Liver (tissue), 3 donors: ENCODE data around the gene THAP8.

ENCODE experiments used
- EGR1 ChIP-seq, 2 donors: IDR thresholded peaks; 2 replicates each; pipeline ENCODE4 v1.6.1; 2016 to 2018; ENCODE audit warnings: antibody characterized with exemption in 2 of 2, low read depth in 2 of 2
- GABPA ChIP-seq, 2 donors: IDR thresholded peaks in 1 of 2; conservative IDR thresholded peaks in 1 of 2; 2 replicates each; pipeline ENCODE4 v1.6.1; 2016; ENCODE audit warnings: antibody characterized with exemption in 2 of 2, mild to moderate bottlenecking in 1 of 2, moderate library complexity in 1 of 2
- HNF4G ChIP-seq: IDR thresholded peaks from 2 replicates; pipeline ENCODE4 v1.6.1; 2016; ENCODE audit warnings: antibody characterized with exemption
- JUND ChIP-seq, 2 donors: IDR thresholded peaks; 2 replicates each; pipeline ENCODE4 v1.6.1; 2016; ENCODE audit warnings: antibody characterized with exemption in 2 of 2
- RAD21 ChIP-seq, 2 donors: IDR thresholded peaks; 2 replicates each; pipeline ENCODE4 v1.6.1; 2016; ENCODE audit warnings: antibody characterized with exemption in 2 of 2, mild to moderate bottlenecking in 2 of 2
- RXRA ChIP-seq, 2 donors: IDR thresholded peaks; 2 replicates each; pipeline ENCODE4 v1.6.1; 2017 to 2018; ENCODE audit warnings: antibody characterized with exemption in 2 of 2, mild to moderate bottlenecking in 1 of 2
- SP1 ChIP-seq: IDR thresholded peaks from 2 replicates; pipeline ENCODE4 v1.6.1; 2018; ENCODE audit warnings: antibody characterized with exemption, mild to moderate bottlenecking
- TAF1 ChIP-seq: conservative IDR thresholded peaks from 2 replicates; pipeline ENCODE4 v1.6.1; 2016; ENCODE audit warnings: antibody characterized with exemption, mild to moderate bottlenecking
- YY1 ChIP-seq: IDR thresholded peaks from 2 replicates; pipeline ENCODE4 v1.6.1; 2016; ENCODE audit warnings: antibody characterized with exemption, mild to moderate bottlenecking
- TF ChIP-seq, protein P1 (sequence below): fragments of 150-350 bp; IDR thresholded peaks from 2 replicates; pipeline ENCODE4 v1.5.1; 2017; ENCODE audit warnings: improper control_type of control experiment, low read depth, low read length; ENCODE audit not compliant: missing input control
- TF ChIP-seq, protein P2 (sequence below): IDR thresholded peaks from 2 replicates; pipeline ENCODE4 v1.6.1; 2016; ENCODE audit warnings: antibody characterized with exemption
- TF ChIP-seq, protein P3 (sequence below): IDR thresholded peaks from 2 replicates; pipeline ENCODE4 v1.6.1; 2016; ENCODE audit warnings: antibody characterized with exemption
- TF ChIP-seq, protein P4 (sequence below): IDR thresholded peaks from 2 replicates; pipeline ENCODE4 v1.6.1; 2016; ENCODE audit warnings: antibody characterized with exemption, mild to moderate bottlenecking
- TF ChIP-seq, protein P5 (sequence below): IDR thresholded peaks from 2 replicates; pipeline ENCODE4 v1.6.1; 2016; ENCODE audit warnings: antibody characterized with exemption
- donor health status: healthy.
- donor health status: healthy.

DNA sequence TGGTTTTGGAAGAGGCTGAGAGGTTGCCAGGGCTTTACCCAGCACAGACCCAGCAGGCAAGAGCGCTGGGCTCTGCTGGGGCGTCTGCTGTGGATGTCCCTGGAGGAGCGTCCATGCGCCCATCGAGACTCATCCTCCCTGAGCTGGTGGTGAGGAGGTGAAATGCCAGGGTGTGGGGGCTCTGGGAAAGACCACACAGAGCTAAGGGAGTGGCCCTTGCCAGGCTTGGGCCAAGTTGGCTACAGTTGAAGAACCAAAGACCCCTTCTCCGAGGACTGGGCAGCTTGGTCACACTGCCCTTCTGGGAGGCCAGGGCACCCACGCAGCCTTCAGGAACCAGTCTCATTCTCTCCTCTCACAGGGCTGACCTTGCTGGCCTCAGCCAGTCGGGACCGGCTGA lies 32.2 kb upstream of the THAP8 start:
- TF ChIP-seq JUND (IDR thresholded peaks at IDR 0.05) (no peak), TAF1 (no peak), RAD21 (IDR thresholded peaks at IDR 0.05) (no peak), HNF4G (no peak), YY1 (no peak), RXRA (IDR thresholded peaks at IDR 0.05) (no peak), SP1 (no peak), GABPA (IDR thresholded peaks at IDR 0.05 in 1 of 2, conservative IDR thresholded peaks at IDR 0.05 in 1 of 2) (no peak), EGR1 (IDR thresholded peaks at IDR 0.05; ENCODE audit: low read depth in 2 of 2) (no peak)
- TF ChIP-seq, protein P1, sequence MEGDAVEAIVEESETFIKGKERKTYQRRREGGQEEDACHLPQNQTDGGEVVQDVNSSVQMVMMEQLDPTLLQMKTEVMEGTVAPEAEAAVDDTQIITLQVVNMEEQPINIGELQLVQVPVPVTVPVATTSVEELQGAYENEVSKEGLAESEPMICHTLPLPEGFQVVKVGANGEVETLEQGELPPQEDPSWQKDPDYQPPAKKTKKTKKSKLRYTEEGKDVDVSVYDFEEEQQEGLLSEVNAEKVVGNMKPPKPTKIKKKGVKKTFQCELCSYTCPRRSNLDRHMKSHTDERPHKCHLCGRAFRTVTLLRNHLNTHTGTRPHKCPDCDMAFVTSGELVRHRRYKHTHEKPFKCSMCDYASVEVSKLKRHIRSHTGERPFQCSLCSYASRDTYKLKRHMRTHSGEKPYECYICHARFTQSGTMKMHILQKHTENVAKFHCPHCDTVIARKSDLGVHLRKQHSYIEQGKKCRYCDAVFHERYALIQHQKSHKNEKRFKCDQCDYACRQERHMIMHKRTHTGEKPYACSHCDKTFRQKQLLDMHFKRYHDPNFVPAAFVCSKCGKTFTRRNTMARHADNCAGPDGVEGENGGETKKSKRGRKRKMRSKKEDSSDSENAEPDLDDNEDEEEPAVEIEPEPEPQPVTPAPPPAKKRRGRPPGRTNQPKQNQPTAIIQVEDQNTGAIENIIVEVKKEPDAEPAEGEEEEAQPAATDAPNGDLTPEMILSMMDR, result no peak
- TF ChIP-seq, protein P2, sequence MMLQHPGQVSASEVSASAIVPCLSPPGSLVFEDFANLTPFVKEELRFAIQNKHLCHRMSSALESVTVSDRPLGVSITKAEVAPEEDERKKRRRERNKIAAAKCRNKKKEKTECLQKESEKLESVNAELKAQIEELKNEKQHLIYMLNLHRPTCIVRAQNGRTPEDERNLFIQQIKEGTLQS, result no peak
- TF ChIP-seq, protein P3, sequence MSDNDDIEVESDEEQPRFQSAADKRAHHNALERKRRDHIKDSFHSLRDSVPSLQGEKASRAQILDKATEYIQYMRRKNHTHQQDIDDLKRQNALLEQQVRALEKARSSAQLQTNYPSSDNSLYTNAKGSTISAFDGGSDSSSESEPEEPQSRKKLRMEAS, result no peak
- TF ChIP-seq, protein P4, sequence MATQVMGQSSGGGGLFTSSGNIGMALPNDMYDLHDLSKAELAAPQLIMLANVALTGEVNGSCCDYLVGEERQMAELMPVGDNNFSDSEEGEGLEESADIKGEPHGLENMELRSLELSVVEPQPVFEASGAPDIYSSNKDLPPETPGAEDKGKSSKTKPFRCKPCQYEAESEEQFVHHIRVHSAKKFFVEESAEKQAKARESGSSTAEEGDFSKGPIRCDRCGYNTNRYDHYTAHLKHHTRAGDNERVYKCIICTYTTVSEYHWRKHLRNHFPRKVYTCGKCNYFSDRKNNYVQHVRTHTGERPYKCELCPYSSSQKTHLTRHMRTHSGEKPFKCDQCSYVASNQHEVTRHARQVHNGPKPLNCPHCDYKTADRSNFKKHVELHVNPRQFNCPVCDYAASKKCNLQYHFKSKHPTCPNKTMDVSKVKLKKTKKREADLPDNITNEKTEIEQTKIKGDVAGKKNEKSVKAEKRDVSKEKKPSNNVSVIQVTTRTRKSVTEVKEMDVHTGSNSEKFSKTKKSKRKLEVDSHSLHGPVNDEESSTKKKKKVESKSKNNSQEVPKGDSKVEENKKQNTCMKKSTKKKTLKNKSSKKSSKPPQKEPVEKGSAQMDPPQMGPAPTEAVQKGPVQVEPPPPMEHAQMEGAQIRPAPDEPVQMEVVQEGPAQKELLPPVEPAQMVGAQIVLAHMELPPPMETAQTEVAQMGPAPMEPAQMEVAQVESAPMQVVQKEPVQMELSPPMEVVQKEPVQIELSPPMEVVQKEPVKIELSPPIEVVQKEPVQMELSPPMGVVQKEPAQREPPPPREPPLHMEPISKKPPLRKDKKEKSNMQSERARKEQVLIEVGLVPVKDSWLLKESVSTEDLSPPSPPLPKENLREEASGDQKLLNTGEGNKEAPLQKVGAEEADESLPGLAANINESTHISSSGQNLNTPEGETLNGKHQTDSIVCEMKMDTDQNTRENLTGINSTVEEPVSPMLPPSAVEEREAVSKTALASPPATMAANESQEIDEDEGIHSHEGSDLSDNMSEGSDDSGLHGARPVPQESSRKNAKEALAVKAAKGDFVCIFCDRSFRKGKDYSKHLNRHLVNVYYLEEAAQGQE, result no peak
- TF ChIP-seq, protein P5, sequence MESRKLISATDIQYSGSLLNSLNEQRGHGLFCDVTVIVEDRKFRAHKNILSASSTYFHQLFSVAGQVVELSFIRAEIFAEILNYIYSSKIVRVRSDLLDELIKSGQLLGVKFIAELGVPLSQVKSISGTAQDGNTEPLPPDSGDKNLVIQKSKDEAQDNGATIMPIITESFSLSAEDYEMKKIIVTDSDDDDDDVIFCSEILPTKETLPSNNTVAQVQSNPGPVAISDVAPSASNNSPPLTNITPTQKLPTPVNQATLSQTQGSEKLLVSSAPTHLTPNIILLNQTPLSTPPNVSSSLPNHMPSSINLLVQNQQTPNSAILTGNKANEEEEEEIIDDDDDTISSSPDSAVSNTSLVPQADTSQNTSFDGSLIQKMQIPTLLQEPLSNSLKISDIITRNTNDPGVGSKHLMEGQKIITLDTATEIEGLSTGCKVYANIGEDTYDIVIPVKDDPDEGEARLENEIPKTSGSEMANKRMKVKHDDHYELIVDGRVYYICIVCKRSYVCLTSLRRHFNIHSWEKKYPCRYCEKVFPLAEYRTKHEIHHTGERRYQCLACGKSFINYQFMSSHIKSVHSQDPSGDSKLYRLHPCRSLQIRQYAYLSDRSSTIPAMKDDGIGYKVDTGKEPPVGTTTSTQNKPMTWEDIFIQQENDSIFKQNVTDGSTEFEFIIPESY, result no peak
